ENCODE data around the gene PLCXD3.

Gene PLCXD3

GRCh38 chr5:41277476-41278245 lies 232.7 kb downstream of the PLCXD3 start:
- DNase-seq = no peak

- no peak for DNase-seq
Observed at GRCh38 chr5:41275813-41276512, 234.4 kb downstream of the PLCXD3 start.

GRCh38 chr5:41270423-41271251 lies 239.8 kb downstream of the PLCXD3 start:
- peak; percentile 6 for DNase-seq

DNA sequence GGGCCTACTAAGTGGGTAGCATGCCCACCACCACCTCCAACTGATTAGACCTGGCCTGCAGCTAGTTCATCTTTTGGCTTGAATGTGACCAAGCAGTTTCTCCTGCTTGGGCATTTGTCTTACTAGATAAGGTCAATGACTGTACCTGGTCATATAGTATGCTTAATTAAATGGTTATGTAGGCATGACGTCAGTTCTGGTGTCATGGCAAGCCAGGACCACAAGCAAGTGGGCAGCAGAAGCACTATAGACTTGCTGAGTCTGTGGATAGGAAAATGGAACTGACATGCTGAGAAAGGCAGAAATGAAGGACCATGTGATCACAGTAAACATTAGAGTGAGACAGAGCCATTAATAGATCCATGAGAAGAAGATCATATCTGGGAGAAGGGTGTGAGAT lies 241.5 kb downstream of the PLCXD3 start:
- no peak for DNase-seq

GRCh38 chr5:41266377-41266776 lies 244.0 kb downstream of the PLCXD3 start:
- DNase-seq = no peak

DNA sequence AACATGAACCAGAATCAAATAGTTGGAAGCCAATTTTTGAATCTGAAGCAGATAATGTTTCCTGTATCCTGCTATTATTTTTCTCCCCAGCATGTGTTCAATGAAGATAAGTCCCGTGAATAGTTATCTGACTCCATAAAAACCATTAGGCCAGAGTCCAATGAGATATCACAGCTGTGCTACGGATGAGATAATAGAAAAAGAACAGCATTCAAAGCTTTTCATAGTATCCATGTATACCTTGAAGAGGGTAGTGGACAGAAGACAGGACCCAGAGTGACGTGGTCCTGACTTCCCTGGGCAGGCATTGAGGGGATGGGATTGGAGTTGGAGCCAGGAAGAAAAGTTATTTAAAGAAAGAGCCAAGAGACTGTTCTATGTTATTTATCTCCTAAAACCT lies 246.4 kb downstream of the PLCXD3 start:
- DNase-seq = no peak

GRCh38 chr5:41263335-41263734 lies 247.1 kb downstream of the PLCXD3 start:
- no peak for DNase-seq

Measured in NCI-H1105 (cell line).